GM15510 (cell line): Measurements from ENCODE around the gene CWF19L2.

Experiments
- POLR2A ChIP-seq: IDR thresholded peaks from 3 replicates; pipeline ENCODE4 v1.6.1; 2011; ENCODE audit warnings: borderline replicate concordance; ENCODE audit not compliant: insufficient read length; ENCODE audit errors: extremely low read depth

Gene CWF19L2

DNA sequence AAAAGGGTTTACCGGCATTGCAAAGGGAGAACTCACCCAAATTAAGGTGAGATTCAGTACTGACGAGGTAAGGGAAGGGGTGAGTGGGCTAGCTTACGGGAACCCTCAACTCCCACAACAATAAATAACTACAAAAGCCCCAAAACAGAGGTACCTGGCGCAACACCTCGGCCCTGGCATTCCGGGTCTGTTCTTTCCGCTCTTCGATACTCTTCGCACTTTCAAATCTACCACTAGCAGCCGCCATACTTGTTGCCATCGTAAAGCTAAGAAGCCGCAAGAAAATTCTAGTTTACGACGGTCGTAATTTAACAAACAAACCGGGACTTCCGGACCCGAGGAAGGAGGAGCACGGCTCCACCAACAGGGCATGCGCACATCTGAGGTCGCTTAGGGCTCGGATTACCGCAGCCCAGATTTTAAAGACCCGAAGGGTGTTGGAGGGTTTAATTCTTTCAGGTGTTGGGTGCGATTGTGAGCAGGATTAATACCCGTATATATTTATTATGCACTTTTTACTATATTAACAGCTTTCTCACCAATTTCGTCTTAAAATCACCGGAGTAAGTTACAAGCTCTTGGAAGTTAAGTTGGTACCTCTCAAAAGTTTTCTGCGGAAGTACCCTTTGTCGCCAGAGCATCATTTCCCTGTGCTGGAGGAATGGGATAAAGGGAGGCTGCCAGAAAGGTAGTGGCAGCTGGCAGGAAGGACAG, at the start of gene CWF19L2:
CWF19L2 (minus strand) TSS at position 268 of the 714 bp plus-strand sequence; CDS start at position 259, 9 bp downstream.
- peak; percentile 71 for TF ChIP-seq POLR2A

DNA sequence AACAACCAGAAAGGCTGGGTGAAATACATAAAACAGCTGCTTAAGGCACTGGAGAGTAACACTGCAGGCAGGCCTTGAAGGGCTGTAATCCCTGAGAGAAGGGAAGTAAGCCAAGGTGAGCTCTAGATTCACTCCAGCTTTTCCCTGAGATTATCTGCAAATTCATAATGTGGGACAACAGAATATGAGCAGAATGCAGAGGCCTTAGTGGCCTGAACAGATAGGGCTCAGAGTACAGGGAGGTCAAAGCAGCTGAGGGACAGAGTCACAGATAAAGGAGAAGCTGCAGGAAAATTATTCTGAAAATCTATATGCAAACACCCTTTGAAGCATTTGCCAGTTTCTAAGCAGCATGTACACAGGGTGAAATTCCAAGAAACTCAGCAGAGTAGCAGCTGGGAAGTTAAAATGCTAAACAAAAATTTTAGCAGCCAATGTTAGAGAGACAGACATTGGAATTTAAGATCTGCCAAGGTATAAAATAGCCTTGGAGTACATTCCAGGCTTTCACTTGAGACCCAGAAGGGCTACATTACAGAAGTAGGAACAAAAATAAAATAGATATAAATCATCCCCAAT, 48.1 kb upstream of the CWF19L2 start:
- TF ChIP-seq POLR2A, result no peak

DNA sequence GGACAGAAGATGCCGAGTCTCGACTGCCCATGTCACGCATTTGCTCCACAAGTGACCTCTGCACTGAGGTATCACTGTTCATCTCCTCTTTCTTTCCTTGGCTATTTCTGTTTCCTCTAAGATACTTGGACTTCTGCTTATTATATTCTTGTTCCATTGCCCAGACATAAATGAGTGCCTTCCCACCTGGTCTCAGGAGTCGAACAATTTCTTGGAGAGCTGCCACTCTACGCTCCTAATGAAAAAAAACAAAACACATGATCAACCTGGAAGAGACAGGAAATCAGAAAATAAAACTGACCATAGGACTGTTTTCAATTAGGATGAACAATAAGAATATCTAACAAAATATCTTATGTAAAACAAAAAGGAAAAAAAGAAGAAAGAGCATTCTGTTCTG, 47.4 kb upstream of the CWF19L2 start:
- no peak for TF ChIP-seq POLR2A

DNA sequence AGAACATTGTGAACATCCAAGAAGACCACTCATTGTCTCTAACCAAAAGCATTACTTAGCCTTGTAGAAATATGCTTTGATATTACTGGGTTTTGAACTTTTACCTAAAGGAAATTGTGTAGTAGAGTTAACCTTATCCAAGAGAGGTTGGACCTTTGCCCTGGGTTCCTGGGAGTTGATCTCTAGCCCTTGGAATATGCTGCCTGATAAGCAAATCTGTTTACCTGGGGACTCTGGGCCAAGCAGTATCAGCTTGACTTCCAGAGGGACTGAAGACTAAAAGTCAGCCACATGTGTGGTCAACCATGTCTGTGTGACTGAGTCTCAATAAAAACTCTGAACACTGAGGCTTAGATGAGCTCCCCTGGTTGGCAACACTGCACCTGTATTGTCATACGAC, 44.1 kb upstream of the CWF19L2 start:
- no peak for TF ChIP-seq POLR2A

DNA sequence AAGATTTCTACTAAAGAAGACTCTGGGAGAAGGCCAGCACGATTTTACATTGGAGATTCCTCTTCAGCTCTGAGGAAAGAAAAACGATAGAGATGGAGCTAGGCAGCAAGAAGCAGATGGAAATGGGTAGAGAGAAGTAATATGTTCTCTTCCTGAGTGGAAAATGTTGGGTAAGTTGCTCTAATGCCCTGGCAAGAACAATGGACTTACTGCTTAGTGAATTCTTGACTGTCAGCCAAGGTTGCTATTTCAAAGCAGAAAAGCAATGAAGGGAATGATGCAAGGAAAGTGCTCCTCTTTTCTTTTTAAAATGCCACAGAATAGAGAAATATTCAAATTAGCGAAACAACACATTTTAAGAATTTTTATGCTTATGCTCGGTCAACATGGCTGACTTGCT, 38.4 kb upstream of the CWF19L2 start:
- no peak for TF ChIP-seq POLR2A

DNA sequence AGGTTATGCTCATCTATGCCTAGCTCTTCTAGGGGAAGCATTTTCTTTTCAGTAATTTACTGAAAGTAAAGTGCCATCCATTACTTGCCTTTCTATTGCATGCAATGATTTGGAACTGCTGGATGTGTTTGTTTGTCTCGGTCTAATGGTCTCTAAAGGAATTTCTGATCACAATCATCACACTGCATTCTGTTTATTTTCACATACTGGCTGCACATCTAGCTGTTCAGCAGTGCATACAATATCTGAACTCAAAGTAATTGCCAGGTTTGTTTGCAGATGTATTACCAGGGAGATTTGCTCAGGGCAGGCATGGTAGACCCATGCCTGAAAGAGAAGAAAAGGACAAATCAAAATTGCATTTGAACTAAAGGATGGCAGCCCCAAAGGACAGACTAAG, 36.4 kb upstream of the CWF19L2 start:
- TF ChIP-seq POLR2A, result no peak

DNA sequence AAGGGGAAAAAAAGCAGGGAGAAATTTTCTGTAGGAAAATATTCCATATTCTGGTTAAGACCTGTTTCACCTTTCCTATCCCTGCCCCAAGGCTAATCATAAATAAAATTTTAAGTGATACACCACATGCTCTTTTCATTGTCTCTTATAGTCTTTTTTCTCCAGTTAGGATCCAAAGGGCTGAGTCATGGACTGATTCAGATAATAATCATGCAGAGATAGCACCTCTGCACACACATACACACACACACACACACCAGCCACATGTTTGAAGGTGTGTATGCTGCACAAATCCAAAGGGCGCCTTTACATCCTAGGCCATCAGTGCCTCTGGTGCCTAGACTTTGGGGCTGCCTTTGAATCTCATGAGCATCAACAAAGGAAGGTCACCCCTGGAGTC, 35.5 kb upstream of the CWF19L2 start:
- TF ChIP-seq POLR2A, result no peak

DNA sequence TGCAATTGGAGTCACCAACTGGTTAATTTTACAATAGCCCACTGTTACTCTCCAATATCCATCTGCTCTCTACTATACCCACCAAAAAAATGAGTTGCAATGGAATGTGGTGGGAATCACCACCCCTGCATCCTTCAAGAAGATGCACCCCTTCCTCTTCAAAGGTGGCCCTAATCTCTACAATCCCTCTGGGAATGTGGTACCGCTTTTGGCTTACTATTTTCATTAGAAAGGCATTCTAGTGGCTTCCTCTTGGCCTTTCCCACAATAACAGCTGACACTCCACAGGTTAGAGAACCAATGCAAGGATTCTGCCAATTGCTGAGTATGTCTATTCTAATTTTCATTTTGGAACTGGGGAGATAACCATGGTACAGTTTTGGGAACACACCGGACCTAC, 33.2 kb upstream of the CWF19L2 start:
- no peak for TF ChIP-seq POLR2A

DNA sequence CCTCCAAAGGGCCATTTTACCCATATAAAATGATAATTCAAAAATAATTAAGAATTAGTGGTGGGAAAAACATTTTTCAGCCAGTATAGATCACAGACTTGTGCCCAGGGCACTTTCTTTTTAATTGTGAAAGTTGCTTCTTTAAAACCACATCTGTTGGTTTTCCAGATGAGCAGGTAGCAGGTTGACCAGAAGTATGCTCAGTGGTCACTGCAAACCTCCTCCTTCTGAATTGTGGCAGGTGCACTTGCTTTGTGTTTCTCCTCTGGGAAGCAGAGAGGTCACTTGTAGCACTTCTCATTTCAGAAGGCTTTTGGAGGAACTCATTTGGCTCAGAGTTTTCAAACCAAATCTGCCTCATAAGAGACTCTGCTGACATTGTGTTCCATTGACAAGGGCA, 24.6 kb upstream of the CWF19L2 start:
- TF ChIP-seq POLR2A, result no peak

DNA sequence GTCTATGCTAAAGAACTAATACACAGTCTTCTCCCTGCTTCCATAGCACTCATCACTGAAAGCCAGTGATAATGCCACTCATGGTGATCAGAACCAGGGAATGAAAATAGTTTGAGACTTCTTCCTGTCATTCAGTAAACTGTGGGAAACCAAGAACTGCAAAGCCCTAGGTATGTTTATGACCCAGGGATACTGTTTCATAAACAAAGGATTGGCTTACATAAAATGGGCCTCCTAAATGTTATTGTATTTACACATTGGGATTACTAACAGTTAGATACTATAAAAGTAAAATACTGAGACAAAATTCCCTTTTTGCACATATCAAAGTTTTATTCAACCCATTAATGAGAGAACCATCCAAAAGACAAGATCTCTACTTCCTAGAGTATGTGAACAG, 21.3 kb upstream of the CWF19L2 start:
- no peak for TF ChIP-seq POLR2A

DNA sequence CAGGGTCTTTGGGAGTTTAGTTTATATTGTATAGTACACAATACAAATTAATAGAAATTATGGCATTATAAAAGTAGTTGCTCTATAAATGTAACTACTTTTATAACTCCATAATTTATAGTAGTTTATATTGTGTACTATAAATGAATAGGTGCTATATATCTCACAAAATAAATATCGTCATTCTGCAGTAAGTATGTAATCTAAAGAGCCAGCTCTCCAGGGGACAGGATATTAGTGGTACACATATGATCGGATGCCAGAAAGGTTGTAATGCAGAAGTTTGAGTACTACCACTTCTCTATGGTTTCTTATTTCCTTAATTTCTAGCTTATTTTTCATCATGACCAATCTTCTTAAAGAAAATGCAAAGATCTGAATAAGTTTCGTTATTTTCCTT, 20.2 kb upstream of the CWF19L2 start:
- no peak for TF ChIP-seq POLR2A

DNA sequence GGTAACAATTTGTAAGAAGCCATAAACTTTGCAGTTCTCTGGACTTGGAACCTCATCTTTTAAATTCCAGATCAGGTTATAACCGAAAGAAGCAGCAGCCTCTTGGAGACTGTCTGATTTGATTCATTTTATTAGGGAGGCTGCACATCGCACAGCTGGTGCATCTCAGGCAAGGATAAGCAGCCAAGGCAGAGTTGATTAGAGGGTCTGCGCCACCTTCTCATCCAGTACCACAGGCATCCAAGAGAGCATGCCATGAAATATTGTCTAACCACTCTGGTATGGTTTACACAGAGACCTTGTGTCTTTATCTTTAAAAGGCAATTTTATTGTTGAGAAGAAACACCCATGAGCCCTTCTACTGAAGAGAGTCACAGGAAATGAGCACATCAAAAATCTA, 16.2 kb upstream of the CWF19L2 start:
- TF ChIP-seq POLR2A, result no peak

DNA sequence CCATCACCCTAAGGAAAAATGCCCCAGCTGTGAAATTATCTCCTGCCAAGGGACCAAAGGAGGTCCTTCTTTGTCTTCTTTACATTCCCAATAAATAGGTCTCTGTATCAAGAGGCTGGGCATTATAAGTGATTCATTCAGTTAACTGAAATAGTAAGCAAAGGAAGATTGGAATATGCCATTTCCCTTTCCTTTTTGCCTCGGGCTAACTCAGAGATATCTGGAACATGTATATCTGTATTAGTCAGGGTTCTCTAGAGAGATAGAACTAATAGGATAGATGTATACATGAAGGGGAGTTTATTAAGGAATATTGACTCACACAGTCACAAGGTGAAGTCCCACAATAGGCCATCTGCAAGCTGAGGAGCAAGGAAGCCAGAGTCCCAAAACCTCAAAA, 15.3 kb upstream of the CWF19L2 start:
- TF ChIP-seq POLR2A, result no peak

DNA sequence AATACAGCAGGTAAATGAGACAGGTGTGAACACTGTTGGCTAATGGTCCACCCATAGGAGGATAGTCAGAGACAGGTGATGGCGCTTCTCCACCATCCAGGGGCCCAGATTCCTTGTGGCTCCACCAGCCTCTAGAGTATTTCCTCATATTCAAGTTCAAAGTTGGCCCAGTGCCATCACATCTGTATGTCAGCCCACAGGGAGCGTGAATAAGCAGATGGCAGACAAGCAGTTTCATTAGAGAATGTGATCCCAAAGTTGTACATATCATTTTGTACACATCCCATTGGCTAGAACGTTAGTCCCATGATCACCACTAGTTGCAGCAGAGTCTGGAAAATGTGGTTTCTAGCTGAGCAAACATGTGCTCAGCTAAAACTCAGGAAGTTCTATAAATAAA, 11.0 kb upstream of the CWF19L2 start:
- no peak for TF ChIP-seq POLR2A

DNA sequence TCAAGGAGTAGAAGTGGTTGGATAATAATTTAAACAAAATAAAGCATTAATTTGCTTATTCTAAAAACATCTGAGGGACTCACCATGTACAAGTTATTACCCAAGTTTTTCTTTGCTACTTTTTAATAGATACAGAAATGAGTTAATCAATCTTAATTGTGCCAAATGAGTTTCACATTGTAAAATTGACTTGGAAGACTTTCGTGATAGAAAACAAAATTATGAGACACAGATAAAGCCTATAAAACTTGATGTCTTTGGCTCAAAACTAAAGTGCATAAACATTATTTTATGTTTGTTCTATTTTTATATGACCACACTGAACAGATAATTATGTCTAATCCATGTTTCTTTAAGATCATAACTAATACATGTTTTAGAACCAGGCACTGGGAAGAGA, 10.1 kb upstream of the CWF19L2 start:
- TF ChIP-seq POLR2A, result no peak

DNA sequence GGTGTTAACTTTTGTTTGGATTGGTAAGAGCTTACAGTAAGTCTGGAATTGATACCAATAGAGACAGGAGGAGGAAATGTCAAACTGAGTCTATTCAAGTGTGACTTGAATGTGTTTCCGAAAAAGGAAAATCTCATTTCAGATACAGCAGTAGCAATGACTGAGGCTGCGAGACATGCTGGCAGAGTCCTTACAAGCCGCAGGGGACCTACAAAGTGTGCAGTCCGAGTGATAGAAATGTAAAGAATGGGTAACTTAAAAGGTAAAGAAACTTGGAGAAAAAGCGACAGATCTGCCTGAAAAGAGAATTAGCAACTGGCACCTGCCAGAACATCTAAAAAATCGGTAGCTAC, 444 bp downstream of the CWF19L2 start:
- TF ChIP-seq POLR2A, result no peak

DNA sequence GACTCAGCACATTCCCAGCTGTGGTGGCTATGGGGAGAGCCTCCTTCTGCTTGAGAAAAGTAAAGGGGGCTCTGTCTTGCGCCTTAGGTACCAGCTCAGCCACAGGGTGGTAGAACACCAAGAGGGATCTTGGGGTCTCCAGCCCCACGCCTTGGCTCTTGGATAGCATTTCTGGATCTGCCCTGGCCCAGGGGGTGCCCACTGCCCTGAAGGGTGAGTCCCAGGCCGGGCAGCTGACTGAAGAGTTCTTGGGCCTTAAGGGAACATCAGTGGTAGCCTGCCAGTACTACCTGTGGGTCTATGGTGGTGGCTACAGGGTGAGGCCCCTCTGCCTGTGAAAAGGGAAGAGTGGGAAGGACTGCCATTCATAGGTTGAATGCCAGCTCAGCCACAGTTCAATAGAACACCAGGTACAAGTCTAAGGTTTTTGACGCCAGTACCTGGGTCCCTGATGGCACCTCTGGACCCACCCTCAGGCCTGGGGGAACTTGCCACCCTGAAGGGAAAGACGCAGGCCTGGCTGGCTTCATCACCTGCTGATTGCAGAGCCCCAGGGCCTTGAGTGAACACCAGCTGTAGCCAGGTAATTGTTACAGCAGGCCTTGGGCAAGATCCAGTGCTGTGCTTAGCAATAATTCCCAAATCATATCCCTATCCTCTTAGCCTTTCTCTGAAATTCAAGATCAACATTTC, 3.9 kb downstream of the CWF19L2 start:
- no peak for TF ChIP-seq POLR2A

DNA sequence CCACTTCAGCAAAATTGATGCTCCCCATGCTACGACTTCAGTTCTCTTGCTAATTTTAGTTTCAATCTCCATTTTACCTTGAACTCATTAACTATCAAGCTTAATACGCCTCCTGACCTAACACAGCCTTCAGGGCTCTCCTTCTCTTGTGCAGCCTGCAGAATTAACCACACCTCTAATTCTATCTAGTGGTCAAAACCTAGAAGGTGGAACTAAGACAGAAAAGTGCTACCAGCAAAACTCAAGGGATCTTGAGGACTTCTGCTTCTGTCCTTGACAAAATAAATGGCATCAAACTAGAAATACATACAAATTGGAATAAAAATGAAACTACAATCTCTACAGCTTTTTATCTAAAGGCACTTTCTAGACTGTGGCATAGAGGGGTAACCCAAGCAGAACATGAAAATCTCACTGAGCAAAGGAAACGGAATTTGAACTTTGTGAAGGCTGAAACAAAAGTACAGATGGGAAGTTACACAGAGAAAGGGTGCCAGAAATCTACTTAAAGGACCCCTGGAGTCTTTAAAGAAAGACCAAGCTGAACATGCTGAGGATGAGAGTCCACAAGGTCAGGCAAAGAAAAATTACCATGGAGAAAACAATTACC, 10.7 kb downstream of the CWF19L2 start:
- TF ChIP-seq POLR2A, result no peak
